Upper lobe of left lung (tissue), 4 donors: ENCODE measurements around the gene RCL1.

ENCODE experiments used
- POLR2A ChIP-seq, 4 donors: fragments of 450-650 bp; IDR thresholded peaks; one replicate each; pipeline ENCODE4 v1.5.1; 2016 to 2017; ENCODE audit warnings: antibody characterized with exemption in 4 of 4, mild to moderate bottlenecking in 2 of 4
- POLR2AphosphoS5 ChIP-seq, 2 donors: sonication (generic); formaldehyde crosslinking; IDR thresholded peaks; one replicate each; pipeline ENCODE4 v1.5.1; 2017; ENCODE audit warnings: antibody characterized with exemption in 2 of 2
- TF ChIP-seq, protein P1 (sequence below), 6 experiments: fragments of 450-650 bp in 4 of 6; fragments of 200-600 bp in 2 of 6; sonication (generic) in 2 of 6; IDR thresholded peaks; one replicate each; pipeline ENCODE4 v1.5.1; 2016 to 2019; ENCODE audit warnings: antibody characterized with exemption in 6 of 6

DNA sequence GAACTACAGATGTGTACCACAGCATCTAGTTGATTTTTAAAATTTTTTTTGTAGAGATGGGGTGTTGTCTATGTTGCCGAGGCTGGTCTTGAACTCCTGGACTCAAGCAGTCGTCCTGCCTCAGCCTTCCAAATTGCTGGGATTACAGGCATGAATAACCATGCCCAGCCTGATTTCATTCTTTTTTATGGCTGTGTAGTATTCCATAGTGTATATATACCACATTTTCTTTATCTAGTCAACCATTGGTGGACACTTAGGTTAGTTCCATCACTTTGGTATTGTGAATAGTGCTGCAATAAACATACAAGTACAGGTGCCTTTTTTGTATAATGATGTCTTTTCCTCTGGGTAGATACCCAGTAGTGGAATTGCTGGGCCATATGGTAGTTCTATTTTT is 3.8 kb downstream of the RCL1 start:
- TF ChIP-seq, protein P1, sequence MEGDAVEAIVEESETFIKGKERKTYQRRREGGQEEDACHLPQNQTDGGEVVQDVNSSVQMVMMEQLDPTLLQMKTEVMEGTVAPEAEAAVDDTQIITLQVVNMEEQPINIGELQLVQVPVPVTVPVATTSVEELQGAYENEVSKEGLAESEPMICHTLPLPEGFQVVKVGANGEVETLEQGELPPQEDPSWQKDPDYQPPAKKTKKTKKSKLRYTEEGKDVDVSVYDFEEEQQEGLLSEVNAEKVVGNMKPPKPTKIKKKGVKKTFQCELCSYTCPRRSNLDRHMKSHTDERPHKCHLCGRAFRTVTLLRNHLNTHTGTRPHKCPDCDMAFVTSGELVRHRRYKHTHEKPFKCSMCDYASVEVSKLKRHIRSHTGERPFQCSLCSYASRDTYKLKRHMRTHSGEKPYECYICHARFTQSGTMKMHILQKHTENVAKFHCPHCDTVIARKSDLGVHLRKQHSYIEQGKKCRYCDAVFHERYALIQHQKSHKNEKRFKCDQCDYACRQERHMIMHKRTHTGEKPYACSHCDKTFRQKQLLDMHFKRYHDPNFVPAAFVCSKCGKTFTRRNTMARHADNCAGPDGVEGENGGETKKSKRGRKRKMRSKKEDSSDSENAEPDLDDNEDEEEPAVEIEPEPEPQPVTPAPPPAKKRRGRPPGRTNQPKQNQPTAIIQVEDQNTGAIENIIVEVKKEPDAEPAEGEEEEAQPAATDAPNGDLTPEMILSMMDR (IDR thresholded peaks at IDR 0.05): no peak
- TF ChIP-seq POLR2AphosphoS5 (IDR thresholded peaks at IDR 0.05): no peak
- no peak for TF ChIP-seq POLR2A (IDR thresholded peaks at IDR 0.05)
